Panc1 (cell line): ENCODE results near the gene CSK. TPM values are rescaled to one million over a fixed set of nuclear protein-coding genes. Genes with fewer than 3 reads are reported as not detected.

ENCODE experiments used
- ATAC-seq: fragments of 200-7000 bp; cut with Tn5 transposase; 2 replicates; pipeline ENCODE4 v1.9.1; 2020; ENCODE audit warnings: mild to moderate bottlenecking, moderate library complexity
- BruUV-seq: library from RNA; stranded (reverse); fragments of 400-500 nt; replicated peaks from 2 replicates; lab custom pipeline; 2021; lab: Mats Ljungman, UMichigan
- CTCF ChIA-PET: fragments of 300-600 bp; sonication (Branson Sonifier 250); formaldehyde crosslinking; loops from one replicate; lab custom pipeline; 2022; ENCODE audit warnings: antibody characterized with exemption; lab: Charles Lee
- POLR2A ChIA-PET: fragments of 300-600 bp; sonication (Branson Sonifier 250); formaldehyde crosslinking; loops from one replicate; lab custom pipeline; 2022; ENCODE audit warnings: antibody characterized with exemption; lab: Charles Lee
- DNase-seq: peaks from one replicate; pipeline ENCODE4 v3.0.0-alpha.2; 2010; ENCODE audit warnings: low read depth, low spot score
- H3K27ac ChIP-seq: 2 replicates; pipeline ENCODE4 v1.5.1; 2011; ENCODE audit warnings: mild to moderate bottlenecking, low read length, inconsistent platforms
- H3K27me3 ChIP-seq: fragments of 200-500 bp; sonication (Bioruptor generic); 2 replicates; pipeline ENCODE4 v1.6.0; 2014; ENCODE audit warnings: low read length, inconsistent platforms; ENCODE audit not compliant: control insufficient read depth, insufficient read depth
- H3K36me3 ChIP-seq: fragments of 200-500 bp; sonication (Bioruptor generic); 2 replicates; pipeline ENCODE4 v1.5.1; 2014; ENCODE audit warnings: inconsistent platforms, mild to moderate bottlenecking, low read length, moderate library complexity; ENCODE audit not compliant: control insufficient read depth, insufficient read depth
- H3K4me1 ChIP-seq: 2 replicates; pipeline ENCODE4 v1.5.1; 2011; ENCODE audit warnings: inconsistent platforms, mild to moderate bottlenecking, low read length, moderate library complexity; ENCODE audit not compliant: control insufficient read depth, insufficient read depth
- H3K4me3 ChIP-seq, 2 experiments: 2 replicates each; pipeline ENCODE4 v1.5.1; 2011 to 2012; ENCODE audit warnings: low read depth in 2 of 2, low read length in 2 of 2, mild to moderate bottlenecking in 2 of 2, inconsistent platforms in 1 of 2, moderate library complexity in 1 of 2
- H3K9me3 ChIP-seq: fragments of 200-500 bp; sonication (Bioruptor generic); 2 replicates; pipeline ENCODE4 v1.5.1; 2014; ENCODE audit warnings: low read depth, mild to moderate bottlenecking, inconsistent platforms, low read length, moderate library complexity; ENCODE audit not compliant: control insufficient read depth, insufficient read depth
- POLR2AphosphoS5 ChIP-seq: IDR thresholded peaks from 2 replicates; pipeline ENCODE4 v1.6.1; 2012; ENCODE audit warnings: mild to moderate bottlenecking, low read depth, low read length, moderate library complexity
- SIN3A ChIP-seq: IDR thresholded peaks from 2 replicates; pipeline ENCODE4 v1.6.1; 2012; ENCODE audit warnings: low read depth, mild to moderate bottlenecking, low read length, moderate library complexity, borderline replicate concordance; ENCODE audit not compliant: insufficient read depth
- TCF7L2 ChIP-seq: IDR thresholded peaks from 2 replicates; pipeline ENCODE4 v1.6.1; 2011; ENCODE audit warnings: mild to moderate bottlenecking, low read depth, low read length, inconsistent platforms
- in situ Hi-C: cut with HindIII; loops from 2 replicates; pipeline ENCODE4 v1.10.0; 2016; ENCODE audit warnings: low sequenced_read_pairs, low pct_unique_long_range_greater_than_20kb
- intact Hi-C: fragments of 100-400 bp; cut with micrococcal nuclease; formaldehyde crosslinking; loops from one replicate; pipeline ENCODE4 v1.10.0; 2022; ENCODE audit not compliant: unreplicated experiment
- total RNA-seq: library from RNA; stranded (reverse); gene quantifications from one replicate; pipeline ENCODE4 v1.2.1, GENCODE V29; 2021; ENCODE audit not compliant: unreplicated experiment
- TF ChIP-seq, protein P1 (sequence below): fragments of 450-650 bp; IDR thresholded peaks from 2 replicates; pipeline ENCODE4 v1.5.1; 2017; ENCODE audit warnings: mild to moderate bottlenecking
- TF ChIP-seq, protein P2 (sequence below), 2 experiments: IDR thresholded peaks; 2 replicates each; pipeline ENCODE4 v1.6.1; 2011 to 2012; ENCODE audit warnings: low read depth in 2 of 2, control low read depth in 1 of 2, low read length in 1 of 2, mild to moderate bottlenecking in 1 of 2, moderate library complexity in 1 of 2; ENCODE audit not compliant: insufficient read depth in 1 of 2

Gene CSK
- total RNA-seq, 1 experiment from 2014 or later, result 81.4 TPM

DNA sequence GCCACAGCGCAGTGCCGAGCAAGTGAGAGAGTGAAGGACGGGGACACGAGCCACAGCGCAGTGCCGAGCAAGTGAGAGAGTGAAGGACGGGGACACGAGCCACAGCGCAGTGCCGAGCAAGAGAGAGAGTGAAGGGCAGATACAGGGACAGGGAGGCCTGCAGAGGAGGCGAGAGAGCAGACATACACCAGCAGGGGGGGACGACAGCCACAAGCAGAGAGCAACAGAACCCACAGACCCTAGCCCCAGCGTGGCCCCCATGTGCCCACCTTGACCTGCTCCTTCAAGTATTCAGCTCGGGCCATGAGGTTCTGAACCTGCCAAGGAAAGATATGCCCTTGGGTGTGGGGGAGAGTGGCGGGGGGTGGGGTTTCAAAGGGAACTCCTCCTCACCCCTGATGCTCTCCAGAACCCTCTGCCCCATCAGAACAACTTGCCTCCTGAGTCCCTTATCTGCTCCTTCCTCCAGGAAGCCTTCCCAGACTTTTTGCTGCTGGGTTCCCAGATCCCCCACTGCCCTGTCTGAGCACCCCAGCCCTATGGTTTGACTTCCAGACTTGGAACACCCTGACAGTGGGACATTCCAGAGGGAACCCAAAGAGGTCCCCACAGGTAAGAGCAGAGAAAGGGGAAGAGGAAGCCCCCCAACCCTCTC is 55.7 kb downstream of the CSK start:
- TF ChIP-seq POLR2AphosphoS5 (no peak), SIN3A (no peak), TCF7L2 (no peak)
- TF ChIP-seq, protein P1, sequence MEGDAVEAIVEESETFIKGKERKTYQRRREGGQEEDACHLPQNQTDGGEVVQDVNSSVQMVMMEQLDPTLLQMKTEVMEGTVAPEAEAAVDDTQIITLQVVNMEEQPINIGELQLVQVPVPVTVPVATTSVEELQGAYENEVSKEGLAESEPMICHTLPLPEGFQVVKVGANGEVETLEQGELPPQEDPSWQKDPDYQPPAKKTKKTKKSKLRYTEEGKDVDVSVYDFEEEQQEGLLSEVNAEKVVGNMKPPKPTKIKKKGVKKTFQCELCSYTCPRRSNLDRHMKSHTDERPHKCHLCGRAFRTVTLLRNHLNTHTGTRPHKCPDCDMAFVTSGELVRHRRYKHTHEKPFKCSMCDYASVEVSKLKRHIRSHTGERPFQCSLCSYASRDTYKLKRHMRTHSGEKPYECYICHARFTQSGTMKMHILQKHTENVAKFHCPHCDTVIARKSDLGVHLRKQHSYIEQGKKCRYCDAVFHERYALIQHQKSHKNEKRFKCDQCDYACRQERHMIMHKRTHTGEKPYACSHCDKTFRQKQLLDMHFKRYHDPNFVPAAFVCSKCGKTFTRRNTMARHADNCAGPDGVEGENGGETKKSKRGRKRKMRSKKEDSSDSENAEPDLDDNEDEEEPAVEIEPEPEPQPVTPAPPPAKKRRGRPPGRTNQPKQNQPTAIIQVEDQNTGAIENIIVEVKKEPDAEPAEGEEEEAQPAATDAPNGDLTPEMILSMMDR, result no peak
- TF ChIP-seq, protein P2, sequence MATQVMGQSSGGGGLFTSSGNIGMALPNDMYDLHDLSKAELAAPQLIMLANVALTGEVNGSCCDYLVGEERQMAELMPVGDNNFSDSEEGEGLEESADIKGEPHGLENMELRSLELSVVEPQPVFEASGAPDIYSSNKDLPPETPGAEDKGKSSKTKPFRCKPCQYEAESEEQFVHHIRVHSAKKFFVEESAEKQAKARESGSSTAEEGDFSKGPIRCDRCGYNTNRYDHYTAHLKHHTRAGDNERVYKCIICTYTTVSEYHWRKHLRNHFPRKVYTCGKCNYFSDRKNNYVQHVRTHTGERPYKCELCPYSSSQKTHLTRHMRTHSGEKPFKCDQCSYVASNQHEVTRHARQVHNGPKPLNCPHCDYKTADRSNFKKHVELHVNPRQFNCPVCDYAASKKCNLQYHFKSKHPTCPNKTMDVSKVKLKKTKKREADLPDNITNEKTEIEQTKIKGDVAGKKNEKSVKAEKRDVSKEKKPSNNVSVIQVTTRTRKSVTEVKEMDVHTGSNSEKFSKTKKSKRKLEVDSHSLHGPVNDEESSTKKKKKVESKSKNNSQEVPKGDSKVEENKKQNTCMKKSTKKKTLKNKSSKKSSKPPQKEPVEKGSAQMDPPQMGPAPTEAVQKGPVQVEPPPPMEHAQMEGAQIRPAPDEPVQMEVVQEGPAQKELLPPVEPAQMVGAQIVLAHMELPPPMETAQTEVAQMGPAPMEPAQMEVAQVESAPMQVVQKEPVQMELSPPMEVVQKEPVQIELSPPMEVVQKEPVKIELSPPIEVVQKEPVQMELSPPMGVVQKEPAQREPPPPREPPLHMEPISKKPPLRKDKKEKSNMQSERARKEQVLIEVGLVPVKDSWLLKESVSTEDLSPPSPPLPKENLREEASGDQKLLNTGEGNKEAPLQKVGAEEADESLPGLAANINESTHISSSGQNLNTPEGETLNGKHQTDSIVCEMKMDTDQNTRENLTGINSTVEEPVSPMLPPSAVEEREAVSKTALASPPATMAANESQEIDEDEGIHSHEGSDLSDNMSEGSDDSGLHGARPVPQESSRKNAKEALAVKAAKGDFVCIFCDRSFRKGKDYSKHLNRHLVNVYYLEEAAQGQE (IDR thresholded peaks at IDR 0.05; ENCODE audit: insufficient read depth in 1 of 2, low read depth in 2 of 2, low read length in 1 of 2), result no peak
- H3K9me3 ChIP-seq, result no peaks in the 10 kb centered on the region
- H3K4me3 ChIP-seq, result no peak overlapping the region
- H3K27me3 ChIP-seq, result no peaks in the 10 kb centered on the region
- H3K27ac ChIP-seq, result no peak overlapping the region
- peaks cover 13% of the 10 kb centered on the region for H3K4me1 ChIP-seq
- DNase-seq (no peak), ATAC-seq (no peak)
- no peaks in the 10 kb centered on the region; the same call in 1 of the 2 replicates for H3K36me3 ChIP-seq
- intact Hi-C loops, result loop anchor here (10.0 kb wide), 1 partner anchor 63 kb away; no protein-coding TSS in a partner anchor
- ChIA-PET CTCF (interaction anchor here (0.7 kb wide), 1 partner anchor 64 kb away, joined by 3 read pairs; no protein-coding TSS in a partner anchor), POLR2A (interaction anchor here (1.0 kb wide), 1 partner anchor 173 kb away, joined by 3 read pairs; no protein-coding TSS in a partner anchor)
- BruUV-seq, result no TSS peak
- in situ Hi-C loops, result no loop called here

DNA sequence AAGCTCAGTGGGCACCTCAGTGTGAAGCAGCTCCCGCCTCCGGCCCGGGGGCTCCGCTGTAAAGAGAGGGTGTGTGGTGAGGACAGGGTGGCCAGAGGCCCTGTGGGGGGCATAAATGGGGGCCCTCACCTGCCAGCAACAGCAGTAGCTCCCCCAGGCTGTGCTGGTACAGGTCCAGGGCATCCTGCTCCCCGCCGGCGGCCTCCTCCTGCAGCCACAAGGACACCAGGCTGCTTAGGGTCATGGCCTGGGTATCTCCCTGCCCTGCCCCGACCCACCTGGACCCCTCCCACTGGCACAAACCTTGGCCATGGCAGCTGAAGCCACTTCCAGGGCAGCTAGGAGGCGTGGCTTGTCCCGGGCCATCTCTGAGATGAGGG is 56.2 kb downstream of the CSK start:
- no peak for ATAC-seq
- ChIA-PET CTCF (no interaction called here), POLR2A (interaction anchor here (1.0 kb wide), 1 partner anchor 173 kb away, joined by 3 read pairs; no protein-coding TSS in a partner anchor)
- intact Hi-C loops, result loop anchor here (10.0 kb wide), 1 partner anchor 63 kb away; no protein-coding TSS in a partner anchor
- no TSS peak for BruUV-seq
- H3K27me3 ChIP-seq, result no peaks in the 10 kb centered on the region
- peaks cover 13% of the 10 kb centered on the region for H3K4me1 ChIP-seq
- no peak overlapping the region for H3K27ac ChIP-seq
- no peaks in the 10 kb centered on the region; the same call in 1 of the 2 replicates for H3K36me3 ChIP-seq
- no peak for DNase-seq
- H3K9me3 ChIP-seq, result no peaks in the 10 kb centered on the region
- no peak for TF ChIP-seq POLR2AphosphoS5
- TF ChIP-seq, protein P1, result no peak
- TF ChIP-seq, protein P2 (IDR thresholded peaks at IDR 0.05; ENCODE audit: insufficient read depth in 1 of 2, low read depth in 2 of 2, low read length in 1 of 2), result no peak
- no peak for TF ChIP-seq SIN3A
- TF ChIP-seq TCF7L2, result no peak
- in situ Hi-C loops, result no loop called here
- H3K4me3 ChIP-seq, result no peak overlapping the region
